ENCODE data around the gene CATSPERD. TPM values are rescaled to one million over a fixed set of nuclear protein-coding genes. Genes with fewer than 3 reads are reported as not detected.
A peak's percentile ranks its signal among the peaks of the same experiment; 100 is the strongest.

CATSPERD gene
- total RNA-seq, 1 donor from 2014 or later = not detected

DNA sequence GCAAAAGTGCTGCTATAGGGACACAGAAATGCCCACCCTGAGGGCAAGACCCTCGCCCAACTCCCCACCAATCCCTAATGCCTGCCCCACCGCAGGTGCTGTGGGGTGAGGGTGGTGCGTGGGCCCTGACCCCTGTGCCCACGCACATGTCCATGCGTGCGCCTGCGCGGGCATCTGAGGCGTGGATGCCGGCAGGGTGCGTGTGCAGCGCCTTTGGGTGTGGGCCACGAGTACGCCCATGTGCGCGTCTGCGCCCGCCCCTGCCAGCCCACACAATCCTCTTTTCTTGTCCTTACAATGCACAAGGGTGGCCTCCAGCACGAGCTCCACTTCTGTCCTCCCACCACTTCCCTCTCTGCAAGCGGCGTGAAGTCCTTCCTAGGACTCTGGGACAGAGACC lies 104.7 kb downstream of the CATSPERD start:
- Mint-ChIP-seq H3K4me1 (peaks cover 10% of the 10 kb centered on the region), H3K27me3 (ENCODE audit: low read depth) (peaks cover 4% of the 10 kb centered on the region)

DNA sequence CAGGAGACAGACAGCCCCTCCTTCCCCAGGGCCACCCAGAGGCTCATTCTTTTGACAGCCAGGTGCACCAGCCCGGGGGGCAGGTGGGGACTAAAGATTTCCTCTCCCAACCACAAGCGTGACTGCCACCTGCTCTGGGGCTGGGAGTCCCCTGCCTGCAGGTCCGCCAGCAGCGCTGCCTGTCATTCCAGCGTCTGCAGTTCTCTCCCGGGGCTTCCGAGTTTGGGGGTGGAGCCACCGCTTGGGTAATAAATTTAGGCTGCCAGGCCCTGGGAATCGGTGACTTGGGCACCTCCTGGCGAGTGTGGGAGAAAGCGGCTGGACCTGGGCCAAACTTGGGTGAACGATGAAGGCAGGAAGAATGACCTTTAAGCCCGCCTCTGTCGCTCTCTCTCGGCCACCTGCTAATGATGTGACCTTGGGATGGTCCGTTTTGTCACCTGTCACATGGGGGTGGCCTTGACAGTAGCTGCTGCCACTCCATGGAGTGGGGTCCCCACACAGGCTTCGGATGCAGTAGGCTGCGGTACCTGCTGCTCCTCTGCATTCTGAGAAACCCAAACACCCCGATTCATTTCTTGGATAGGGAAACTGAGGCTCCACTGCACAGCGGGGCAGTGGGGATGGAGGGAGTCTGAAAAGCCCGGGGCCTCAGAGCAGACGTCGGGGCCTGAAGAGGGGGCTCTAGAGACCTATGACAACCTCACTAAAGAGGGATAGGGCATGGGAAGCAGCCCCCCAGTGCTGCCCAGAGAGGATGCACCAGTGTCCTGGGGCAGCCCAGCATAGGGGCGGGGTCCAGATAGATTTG lies 106.3 kb downstream of the CATSPERD start:
- Mint-ChIP-seq H3K9me3 (no peaks in the 10 kb centered on the region), H3K27ac (peak overlapping the region; percentile 91), H3K4me1 (peaks cover 11% of the 10 kb centered on the region), H3K27me3 (ENCODE audit: low read depth) (no peaks in the 10 kb centered on the region), H3K36me3 (no peaks in the 10 kb centered on the region), H3K4me3 (peak overlapping the region; percentile 75)
- DNase-seq (ENCODE audit: low spot score in 2 of 2, unreplicated experiment in 2 of 2) = peak; percentile 56 to 76
- TF ChIP-seq, protein P1, sequence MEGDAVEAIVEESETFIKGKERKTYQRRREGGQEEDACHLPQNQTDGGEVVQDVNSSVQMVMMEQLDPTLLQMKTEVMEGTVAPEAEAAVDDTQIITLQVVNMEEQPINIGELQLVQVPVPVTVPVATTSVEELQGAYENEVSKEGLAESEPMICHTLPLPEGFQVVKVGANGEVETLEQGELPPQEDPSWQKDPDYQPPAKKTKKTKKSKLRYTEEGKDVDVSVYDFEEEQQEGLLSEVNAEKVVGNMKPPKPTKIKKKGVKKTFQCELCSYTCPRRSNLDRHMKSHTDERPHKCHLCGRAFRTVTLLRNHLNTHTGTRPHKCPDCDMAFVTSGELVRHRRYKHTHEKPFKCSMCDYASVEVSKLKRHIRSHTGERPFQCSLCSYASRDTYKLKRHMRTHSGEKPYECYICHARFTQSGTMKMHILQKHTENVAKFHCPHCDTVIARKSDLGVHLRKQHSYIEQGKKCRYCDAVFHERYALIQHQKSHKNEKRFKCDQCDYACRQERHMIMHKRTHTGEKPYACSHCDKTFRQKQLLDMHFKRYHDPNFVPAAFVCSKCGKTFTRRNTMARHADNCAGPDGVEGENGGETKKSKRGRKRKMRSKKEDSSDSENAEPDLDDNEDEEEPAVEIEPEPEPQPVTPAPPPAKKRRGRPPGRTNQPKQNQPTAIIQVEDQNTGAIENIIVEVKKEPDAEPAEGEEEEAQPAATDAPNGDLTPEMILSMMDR (IDR thresholded peaks at IDR 0.05; ENCODE audit: unreplicated experiment) = no peak

More for the DNA sequence above, 104.7 kb downstream of the CATSPERD start:
- no peak for DNase-seq (ENCODE audit: low spot score in 2 of 2, unreplicated experiment in 2 of 2)
- H3K36me3 Mint-ChIP-seq = no peaks in the 10 kb centered on the region
- TF ChIP-seq, protein P1 (IDR thresholded peaks at IDR 0.05; ENCODE audit: unreplicated experiment) = no peak
- H3K4me3 Mint-ChIP-seq = no peak overlapping the region
- no peaks in the 10 kb centered on the region for H3K9me3 Mint-ChIP-seq
- no peak overlapping the region for H3K27ac Mint-ChIP-seq

DNA sequence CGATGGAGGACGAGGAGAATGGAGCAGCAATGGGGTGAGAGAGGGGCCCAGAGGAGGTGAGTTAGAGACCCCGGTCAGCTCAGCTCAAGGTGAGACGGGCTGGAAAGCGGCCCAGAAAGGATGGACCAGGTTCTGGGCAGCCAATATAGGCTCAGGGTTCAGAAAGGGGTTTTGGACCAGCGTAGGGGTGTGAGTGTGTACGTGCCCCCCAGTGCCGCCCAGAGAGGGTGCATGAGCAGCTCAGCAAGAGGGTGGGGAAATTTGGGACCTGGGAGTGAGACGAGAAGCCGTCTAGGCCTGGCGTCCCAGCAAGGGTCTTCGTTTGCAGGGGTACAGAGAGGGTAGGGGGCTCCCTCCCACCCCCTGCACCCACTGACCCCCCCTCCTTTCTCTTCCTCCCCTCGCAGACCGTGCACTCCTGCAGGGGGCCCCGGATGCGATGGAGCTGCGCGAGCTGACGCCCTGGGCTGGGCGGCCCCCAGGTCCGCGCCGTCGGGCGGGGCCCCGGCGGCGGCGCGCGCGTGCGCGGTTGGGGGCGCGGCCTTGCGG lies 107.0 kb downstream of the CATSPERD start:
- Mint-ChIP-seq H3K9me3 (no peaks in the 10 kb centered on the region), H3K4me3 (peak overlapping the region; percentile 75), H3K36me3 (no peaks in the 10 kb centered on the region), H3K27me3 (ENCODE audit: low read depth) (peaks cover 2% of the 10 kb centered on the region), H3K27ac (peak overlapping the region; percentile 91), H3K4me1 (peaks cover 11% of the 10 kb centered on the region)
- DNase-seq (ENCODE audit: low spot score in 2 of 2, unreplicated experiment in 2 of 2) = no peak
- TF ChIP-seq, protein P1 (IDR thresholded peaks at IDR 0.05; ENCODE audit: unreplicated experiment) = no peak

DNA sequence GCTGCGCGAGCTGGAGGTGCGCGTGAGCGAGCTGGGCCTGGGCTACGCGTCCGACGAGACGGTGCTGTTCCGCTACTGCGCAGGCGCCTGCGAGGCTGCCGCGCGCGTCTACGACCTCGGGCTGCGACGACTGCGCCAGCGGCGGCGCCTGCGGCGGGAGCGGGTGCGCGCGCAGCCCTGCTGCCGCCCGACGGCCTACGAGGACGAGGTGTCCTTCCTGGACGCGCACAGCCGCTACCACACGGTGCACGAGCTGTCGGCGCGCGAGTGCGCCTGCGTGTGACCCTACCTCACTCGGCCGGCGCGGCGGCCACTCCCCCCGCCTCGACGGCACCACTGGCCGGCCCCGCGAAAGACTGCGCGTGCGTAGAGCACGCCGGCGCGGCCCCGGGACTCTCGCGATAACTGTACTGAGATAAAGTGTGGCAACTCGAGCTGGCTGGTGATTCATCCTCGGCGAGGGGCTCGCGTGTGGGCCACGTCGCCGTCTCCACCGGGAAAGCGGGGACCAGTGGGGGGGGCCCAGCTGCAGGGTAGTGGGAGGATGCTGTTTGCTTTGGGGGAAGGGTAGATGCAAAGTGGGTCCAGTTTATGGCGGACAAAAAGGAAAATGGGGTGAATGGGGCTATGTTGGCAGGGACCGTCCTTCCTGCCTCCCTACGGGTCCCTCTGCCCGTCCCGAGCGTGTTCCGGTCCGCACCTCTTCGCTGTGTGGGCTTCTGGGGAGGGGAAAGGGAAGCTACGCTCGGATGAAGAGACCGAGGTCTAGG lies 107.6 kb downstream of the CATSPERD start:
- Mint-ChIP-seq H3K4me1 (peaks cover 11% of the 10 kb centered on the region), H3K27me3 (ENCODE audit: low read depth) (peaks cover 4% of the 10 kb centered on the region), H3K36me3 (no peaks in the 10 kb centered on the region), H3K4me3 (peak overlapping the region; percentile 98), H3K27ac (peak overlapping the region; percentile 99), H3K9me3 (no peaks in the 10 kb centered on the region)
- TF ChIP-seq, protein P1 (IDR thresholded peaks at IDR 0.05; ENCODE audit: unreplicated experiment) = no peak
- DNase-seq (ENCODE audit: low spot score in 2 of 2, unreplicated experiment in 2 of 2) = peak; percentile 92 to 97

Other genes starting within 250 kb of the CATSPERD start
- 2.5 to 4.3 TPM (median 2.5 TPM) in 3 replicates for gene TINCR, start 152.7 kb upstream of the CATSPERD start, total RNA-seq
- gene SAFB2, start 97.9 kb upstream of the CATSPERD start, total RNA-seq = 70.5 to 80.3 TPM (median 78.4 TPM) in 3 replicates
- gene SAFB, start 97.6 kb upstream of the CATSPERD start, total RNA-seq = 139 to 147 TPM (median 142 TPM) in 3 replicates
- gene MICOS13, start 40.1 kb upstream of the CATSPERD start, total RNA-seq = 30.0 to 32.3 TPM (median 30.7 TPM) in 3 replicates
- gene HSD11B1L, start 39.6 kb upstream of the CATSPERD start, total RNA-seq = 15.9 to 16.7 TPM (median 16.0 TPM) in 3 replicates
- gene RPL36, start 30.3 kb upstream of the CATSPERD start, total RNA-seq = 947 to 1,016 TPM (median 998 TPM) in 3 replicates
- gene LONP1, start 491 bp upstream of the CATSPERD start, total RNA-seq = 63.4 to 69.8 TPM (median 69.6 TPM) in 3 replicates
- 5.4 to 6.0 TPM (median 5.9 TPM) in 3 replicates for gene PRR22, start 64.1 kb downstream of the CATSPERD start, total RNA-seq
- gene DUS3L, start 70.5 kb downstream of the CATSPERD start, total RNA-seq = 54.0 to 61.1 TPM (median 56.9 TPM) in 3 replicates
- gene NRTN, start 84.4 kb downstream of the CATSPERD start, total RNA-seq = 1.7 to 2.8 TPM (median 2.4 TPM) in 3 replicates
- gene FUT6, start 119.1 kb downstream of the CATSPERD start, total RNA-seq = 0.32 TPM in 1 of 3 replicates, not detected in the others
- gene FUT3, start 130.8 kb downstream of the CATSPERD start, total RNA-seq = 0.49 to 1.1 TPM (median 0.90 TPM) in 3 replicates
- 0.47 to 0.79 TPM (median 0.73 TPM) in 3 replicates for gene FUT5, start 149.9 kb downstream of the CATSPERD start, total RNA-seq
- gene NDUFA11, start 183.2 kb downstream of the CATSPERD start, total RNA-seq = 229 to 235 TPM (median 233 TPM) in 3 replicates
- 11.0 to 12.3 TPM (median 11.0 TPM) in 3 replicates for gene VMAC, start 184.2 kb downstream of the CATSPERD start, total RNA-seq
- gene CAPS, start 193.6 kb downstream of the CATSPERD start, total RNA-seq = 16.2 to 17.2 TPM (median 16.7 TPM) in 3 replicates